Activated T-cell treated with anti-CD3 and anti-CD28 coated beads, Interleukin-2, amount 50 U/mL, for 72 hours (primary cell): ENCODE measurements around the gene NUMB. TPM values are rescaled to one million over a fixed set of nuclear protein-coding genes. Genes with fewer than 3 reads are reported as not detected.

Experiments used
- ATAC-seq, 2 donors: fragments of 150-1000 bp; cut with Tn5 transposase; replicated peaks in 1 of 2; 2 replicates each; pipeline ENCODE4 v1.10.0; 2021; ENCODE audit warnings: moderate library complexity in 2 of 2, mild to moderate bottlenecking in 1 of 2
- DNase-seq, 2 donors: peaks; one replicate each; pipeline ENCODE4 v3.0.0; 2021 to 2022; ENCODE audit warnings: mixed read lengths in 1 of 2
- H3K27ac Mint-ChIP-seq: one replicate; pipeline ENCODE4 v1.8.0; 2022; ENCODE audit warnings: mild to moderate bottlenecking, moderate library complexity, mixed read lengths
- H3K27me3 Mint-ChIP-seq: one replicate; pipeline ENCODE4 v1.8.0; 2022; ENCODE audit warnings: low read depth, mixed read lengths
- H3K36me3 Mint-ChIP-seq, 2 donors: one replicate each; pipeline ENCODE4 v1.8.0; 2022; ENCODE audit warnings: mixed read lengths in 2 of 2, mild to moderate bottlenecking in 1 of 2; ENCODE audit not compliant: insufficient read depth in 2 of 2
- H3K4me1 Mint-ChIP-seq: one replicate; pipeline ENCODE4 v1.8.0; 2022; ENCODE audit warnings: low read depth, mixed read lengths
- H3K4me3 Mint-ChIP-seq, 2 donors: one replicate each; pipeline ENCODE4 v1.8.0; 2022; ENCODE audit warnings: mild to moderate bottlenecking in 2 of 2, mixed read lengths in 2 of 2, moderate library complexity in 2 of 2
- H3K9me3 Mint-ChIP-seq, 2 donors: one replicate each; pipeline ENCODE4 v1.8.0; 2022; ENCODE audit warnings: mixed read lengths in 2 of 2
- total RNA-seq, 2 donors: library from RNA; stranded (reverse); gene quantifications; one replicate each; pipeline ENCODE4 v1.2.3, GENCODE V29; 2022

Gene NUMB
- total RNA-seq, 2 donors from 2014 or later, result 63.4 to 66.3 TPM

DNA sequence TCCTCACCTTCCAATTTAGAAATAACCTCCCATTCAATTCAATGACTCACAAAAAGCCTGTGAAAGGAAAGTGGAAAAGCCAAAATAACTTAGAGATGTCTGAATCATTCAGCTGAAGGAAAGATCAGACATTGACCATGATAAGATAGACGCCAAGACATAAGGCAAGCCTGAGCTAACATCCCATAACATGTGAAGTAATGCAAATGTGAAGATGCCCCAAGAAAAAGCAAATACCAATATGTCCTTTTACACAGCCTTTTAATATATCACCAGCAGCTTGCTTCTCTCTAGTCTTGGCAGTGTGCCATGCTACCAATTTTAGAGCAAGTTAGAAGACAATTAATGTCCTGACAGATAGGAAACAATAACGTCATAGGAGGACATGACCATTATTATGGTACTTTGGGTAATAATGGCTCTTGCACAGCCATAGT, 2.4 kb upstream of the NUMB start:
- H3K27me3 Mint-ChIP-seq, result no peaks in the 10 kb centered on the region

DNA sequence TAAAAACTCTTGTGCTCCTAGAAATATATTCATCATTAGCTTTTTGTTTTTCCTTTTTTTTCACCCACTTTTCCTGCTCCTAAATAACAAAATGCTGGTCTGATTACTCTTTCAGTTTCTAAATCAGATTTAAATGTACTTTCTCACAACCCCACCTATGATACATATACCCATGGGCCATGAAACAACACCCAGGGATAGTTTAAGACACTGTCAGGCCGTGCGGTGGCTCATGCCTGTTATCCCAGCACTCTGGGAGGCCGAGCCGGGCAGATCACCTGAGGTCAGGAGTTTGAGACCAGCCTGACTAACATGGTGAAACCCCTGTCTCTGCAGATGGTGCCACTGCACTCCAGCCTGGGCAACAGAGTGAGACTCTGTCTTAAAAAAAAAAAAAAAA, 1.6 kb upstream of the NUMB start:
- H3K4me1 Mint-ChIP-seq, result peaks cover 71% of the 10 kb centered on the region
- H3K27ac Mint-ChIP-seq, result no peak overlapping the region
- DNase-seq (no peak), ATAC-seq (no peak)
- no peaks in the 10 kb centered on the region for H3K27me3 Mint-ChIP-seq
- H3K9me3 Mint-ChIP-seq, result no peaks in the 10 kb centered on the region
- peaks cover 6 to 10% of the 10 kb centered on the region in 2 donors for H3K36me3 Mint-ChIP-seq
- H3K4me3 Mint-ChIP-seq, result peak overlapping the region in 1 of 2 donors; percentile 82

More for the DNA sequence above, 2.4 kb upstream of the NUMB start:
- ATAC-seq (no peak), DNase-seq (no peak)
- Mint-ChIP-seq H3K9me3 (no peaks in the 10 kb centered on the region), H3K4me3 (peak overlapping the region in 1 of 2 donors; percentile 57), H3K27ac (no peak overlapping the region), H3K36me3 (peaks cover 6 to 10% of the 10 kb centered on the region in 2 donors), H3K4me1 (peaks cover 71% of the 10 kb centered on the region)

DNA sequence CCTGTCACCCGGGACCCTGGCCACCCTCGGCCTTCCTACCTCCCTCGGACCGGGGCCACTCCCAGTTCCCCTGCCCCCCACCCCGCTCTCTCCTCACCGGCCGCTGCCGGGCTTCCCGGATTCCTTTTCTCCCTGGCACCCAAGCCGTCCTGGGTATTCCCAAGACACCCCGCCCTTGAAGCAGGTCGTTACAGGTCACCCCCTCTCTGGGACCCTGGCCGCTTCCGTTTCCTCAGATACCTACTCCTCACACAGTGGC, 493 bp downstream of the NUMB start:
- peak overlapping the region; percentile 82 to 96 for H3K4me3 Mint-ChIP-seq
- DNase-seq (peak in 1 of 2 donors; percentile 16), ATAC-seq (no peak)
- H3K27me3 Mint-ChIP-seq, result no peaks in the 10 kb centered on the region
- peak overlapping the region; percentile 85 for H3K27ac Mint-ChIP-seq
- H3K4me1 Mint-ChIP-seq, result peaks cover 58% of the 10 kb centered on the region
- peaks cover 6 to 8% of the 10 kb centered on the region in 2 donors for H3K36me3 Mint-ChIP-seq
- no peaks in the 10 kb centered on the region for H3K9me3 Mint-ChIP-seq

DNA sequence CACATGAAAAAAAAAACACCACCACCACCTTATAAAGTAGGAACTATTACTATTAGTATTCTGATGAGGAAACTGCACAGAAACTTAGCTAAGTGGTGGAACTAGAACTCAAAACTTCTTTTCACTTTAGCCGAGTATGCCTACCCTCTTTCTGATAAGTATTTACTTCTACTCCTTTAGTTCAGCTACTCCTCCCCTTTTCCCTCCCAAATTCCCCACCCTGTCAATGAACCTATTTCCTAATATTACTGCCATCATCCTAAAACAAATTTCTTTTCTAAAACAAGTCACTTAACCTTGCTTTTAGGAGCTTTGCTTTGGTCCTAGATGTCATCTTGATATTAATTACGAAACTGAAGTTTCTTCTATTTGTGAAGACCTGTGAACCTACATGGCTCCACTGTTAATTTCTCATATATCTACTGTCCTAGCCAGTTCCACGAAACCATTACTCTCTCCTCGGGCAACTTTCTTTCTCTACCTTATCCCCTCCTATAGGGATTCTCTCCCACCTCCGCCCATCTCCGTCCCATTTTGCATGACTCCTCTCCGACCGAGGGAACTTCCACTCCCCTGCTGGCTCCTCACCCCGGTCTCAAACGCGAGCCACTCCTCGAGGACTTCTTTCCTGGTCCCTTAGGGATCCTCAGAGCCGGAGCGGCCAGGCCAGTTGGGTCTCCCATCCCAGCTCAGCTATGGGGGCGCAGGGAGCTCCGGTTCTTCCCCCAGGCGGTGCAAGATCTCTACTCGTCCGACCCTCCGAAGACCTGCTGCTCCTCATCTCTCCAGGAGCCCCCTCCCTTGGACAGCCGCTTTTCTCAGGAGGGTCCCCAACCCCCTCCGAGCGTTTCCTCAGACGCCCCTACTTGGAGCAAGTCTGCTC, 1.1 kb downstream of the NUMB start:
- no peaks in the 10 kb centered on the region for H3K9me3 Mint-ChIP-seq
- H3K4me3 Mint-ChIP-seq, result peak overlapping the region; percentile 82 to 96
- H3K36me3 Mint-ChIP-seq, result peaks cover 6 to 8% of the 10 kb centered on the region in 2 donors
- peak; percentile 16 to 29 for DNase-seq
- ATAC-seq, result no peak
- H3K27ac Mint-ChIP-seq, result peak overlapping the region; percentile 83
- no peaks in the 10 kb centered on the region for H3K27me3 Mint-ChIP-seq
- H3K4me1 Mint-ChIP-seq, result peaks cover 58% of the 10 kb centered on the region

DNA sequence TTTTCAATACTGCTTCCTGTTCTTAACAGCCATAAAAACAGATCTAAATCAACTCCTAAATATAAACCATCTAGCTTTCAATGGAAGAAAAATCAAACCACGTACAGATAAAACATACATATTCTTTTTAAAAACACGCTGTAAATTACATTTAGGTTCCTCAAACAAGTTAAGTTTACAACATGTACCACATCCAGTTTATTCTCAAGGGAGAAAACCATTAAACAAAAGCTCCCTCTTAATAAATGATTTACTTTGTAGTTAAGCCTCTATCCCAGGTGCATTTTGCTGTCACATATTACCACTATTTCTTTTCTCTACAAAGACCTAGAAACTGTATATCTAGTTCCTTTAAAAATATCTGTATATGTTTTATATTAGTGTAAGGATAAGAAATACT, 3.1 kb downstream of the NUMB start:
- no peaks in the 10 kb centered on the region for H3K9me3 Mint-ChIP-seq
- H3K4me3 Mint-ChIP-seq, result peak overlapping the region in 1 of 2 donors; percentile 15
- ATAC-seq, result no peak

DNA sequence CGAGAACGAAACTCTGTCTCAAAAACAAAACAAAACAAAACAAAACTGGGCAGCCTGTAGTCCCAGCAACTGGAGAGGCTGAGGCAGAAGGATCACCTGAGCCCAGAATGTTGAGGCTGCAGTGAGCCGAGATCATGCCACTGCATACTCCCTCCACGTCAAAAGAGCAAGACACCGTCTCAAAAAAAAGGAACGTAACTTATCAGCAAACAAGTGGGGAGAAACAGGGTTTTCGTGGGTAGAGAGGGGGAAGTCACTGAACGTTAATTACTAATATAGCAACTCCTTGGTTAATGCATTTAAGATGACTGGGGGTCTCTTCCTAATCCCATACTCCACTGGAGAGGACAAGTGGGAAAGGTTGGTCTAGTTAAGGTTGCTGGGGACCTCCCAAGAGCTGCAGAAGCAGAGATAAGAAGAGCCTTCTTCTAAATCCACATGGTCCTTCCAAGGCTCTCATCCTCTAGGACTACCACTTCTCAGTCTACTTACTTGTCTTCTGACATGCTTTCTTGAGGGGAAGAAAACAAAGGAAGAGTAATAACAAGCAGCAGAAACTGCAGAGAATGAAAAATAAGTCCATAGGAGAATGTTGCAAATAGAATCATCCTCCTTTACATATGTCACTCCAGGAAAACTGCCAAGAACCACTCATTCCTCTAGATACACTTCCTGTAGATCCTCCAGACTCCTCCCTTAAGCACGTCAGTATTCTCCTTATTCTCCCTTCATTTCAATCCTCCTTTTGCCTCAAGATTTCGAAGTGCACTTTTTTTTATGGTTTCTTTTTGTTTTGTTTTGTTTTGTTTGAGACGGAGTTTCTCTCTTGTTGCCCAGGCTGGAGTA, 5.8 kb downstream of the NUMB start:
- Mint-ChIP-seq H3K27me3 (no peaks in the 10 kb centered on the region), H3K4me3 (peak overlapping the region in 1 of 2 donors; percentile 26), H3K4me1 (peaks cover 36% of the 10 kb centered on the region), H3K9me3 (no peaks in the 10 kb centered on the region), H3K27ac (no peak overlapping the region), H3K36me3 (peaks cover 2 to 3% of the 10 kb centered on the region in 2 donors)
- ATAC-seq (peak in 1 of 2 donors; percentile 19), DNase-seq (no peak)

More for the DNA sequence above, 3.1 kb downstream of the NUMB start:
- DNase-seq, result no peak
- Mint-ChIP-seq H3K27me3 (no peaks in the 10 kb centered on the region), H3K4me1 (peaks cover 51% of the 10 kb centered on the region), H3K36me3 (peaks cover 6 to 8% of the 10 kb centered on the region in 2 donors), H3K27ac (no peak overlapping the region)

DNA sequence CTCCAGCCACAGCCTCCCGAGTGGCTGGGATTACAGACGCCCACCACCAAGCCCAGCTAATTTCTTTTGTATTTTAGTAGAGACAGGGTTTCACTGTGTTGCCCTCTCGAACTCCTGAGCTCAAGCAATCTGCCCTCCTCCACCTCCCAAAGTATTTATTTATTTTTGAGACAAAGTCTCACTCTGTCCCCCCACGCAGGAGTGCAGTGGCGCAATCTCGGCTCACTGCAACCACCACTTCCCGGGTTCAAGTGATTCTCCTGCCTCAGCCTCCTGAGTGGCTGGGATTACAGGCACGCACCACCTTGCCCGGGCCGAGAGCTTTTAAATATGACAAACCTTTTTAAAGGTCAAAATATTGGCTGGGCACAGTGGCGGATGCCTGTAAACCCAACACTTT, 14.6 kb downstream of the NUMB start:
- Mint-ChIP-seq H3K9me3 (no peaks in the 10 kb centered on the region), H3K4me1 (no peaks in the 10 kb centered on the region), H3K4me3 (no peak overlapping the region), H3K27me3 (no peaks in the 10 kb centered on the region), H3K36me3 (no peaks in the 10 kb centered on the region), H3K27ac (no peak overlapping the region)
- ATAC-seq, result no peak
- DNase-seq, result no peak

DNA sequence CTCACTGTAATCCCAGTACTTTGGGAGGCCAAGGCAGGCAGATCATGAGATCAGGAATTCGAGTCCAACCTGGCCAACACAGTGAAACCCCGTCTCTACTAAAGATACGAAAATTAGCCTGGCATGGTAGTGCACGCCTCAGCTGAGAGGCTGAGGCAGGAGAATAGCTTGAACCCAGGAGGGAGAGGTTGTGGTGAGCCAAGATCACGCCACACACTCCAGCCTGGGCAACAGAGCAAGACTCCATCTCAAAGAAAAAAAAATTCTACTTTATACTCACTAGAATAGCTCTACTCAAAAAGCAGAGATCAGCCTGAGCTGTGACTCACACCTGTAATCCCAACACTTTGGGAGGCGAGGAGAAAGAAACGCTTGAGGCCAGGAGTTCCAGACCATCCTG, 17.1 kb downstream of the NUMB start:
- Mint-ChIP-seq H3K4me3 (no peak overlapping the region), H3K9me3 (no peaks in the 10 kb centered on the region), H3K4me1 (peaks cover 8% of the 10 kb centered on the region), H3K27me3 (no peaks in the 10 kb centered on the region), H3K27ac (no peak overlapping the region), H3K36me3 (no peaks in the 10 kb centered on the region)
- DNase-seq (no peak), ATAC-seq (no peak)

DNA sequence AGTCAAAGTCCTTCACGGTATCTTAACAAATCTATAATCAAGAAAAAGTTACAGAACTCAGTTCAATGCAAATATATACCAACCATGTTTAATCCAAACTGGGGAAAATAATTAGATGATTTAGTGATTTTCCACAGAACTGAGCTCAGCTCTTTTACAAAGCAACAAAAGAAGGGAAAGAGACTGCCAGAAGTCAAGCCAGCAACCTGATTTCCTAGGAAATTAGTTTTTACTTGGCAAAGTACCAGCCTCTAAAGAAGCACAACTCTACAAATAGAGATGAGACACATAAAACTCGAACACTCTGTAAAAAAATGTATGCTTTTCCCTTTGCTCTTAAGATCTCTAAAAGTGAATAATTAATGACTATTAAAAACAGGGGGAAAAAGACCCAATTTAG, 19.4 kb downstream of the NUMB start:
- H3K27me3 Mint-ChIP-seq, result no peaks in the 10 kb centered on the region
- H3K4me3 Mint-ChIP-seq, result no peak overlapping the region
- ATAC-seq, result no peak
- H3K36me3 Mint-ChIP-seq, result no peaks in the 10 kb centered on the region
- H3K27ac Mint-ChIP-seq, result no peak overlapping the region
- H3K4me1 Mint-ChIP-seq, result peaks cover 8% of the 10 kb centered on the region
- DNase-seq, result no peak
- H3K9me3 Mint-ChIP-seq, result no peaks in the 10 kb centered on the region

DNA sequence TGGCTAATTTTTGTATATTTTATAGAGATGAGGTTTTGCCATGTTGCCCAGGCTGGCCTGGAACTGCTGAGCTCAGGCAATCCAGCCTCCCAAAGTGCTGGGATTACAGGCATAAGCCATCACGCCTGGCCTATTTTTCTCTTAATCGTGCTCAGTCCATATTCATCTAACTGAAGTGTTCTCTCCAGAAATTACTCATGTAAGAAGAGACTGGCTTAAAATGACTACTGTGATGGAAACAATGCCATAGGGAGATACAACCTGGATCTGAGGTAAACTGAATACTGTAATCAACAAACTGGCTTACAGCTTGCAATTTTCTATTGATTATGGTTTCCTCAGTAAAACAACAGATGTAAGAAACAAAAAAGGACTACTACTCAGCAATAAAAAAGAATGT, 21.1 kb downstream of the NUMB start:
- no peaks in the 10 kb centered on the region for H3K27me3 Mint-ChIP-seq
- no peaks in the 10 kb centered on the region for H3K9me3 Mint-ChIP-seq
- no peak overlapping the region for H3K4me3 Mint-ChIP-seq
- ATAC-seq (peak in 1 of 2 donors; percentile 21), DNase-seq (no peak)
- no peak overlapping the region for H3K27ac Mint-ChIP-seq
- peaks cover 8% of the 10 kb centered on the region for H3K4me1 Mint-ChIP-seq
- no peaks in the 10 kb centered on the region for H3K36me3 Mint-ChIP-seq

DNA sequence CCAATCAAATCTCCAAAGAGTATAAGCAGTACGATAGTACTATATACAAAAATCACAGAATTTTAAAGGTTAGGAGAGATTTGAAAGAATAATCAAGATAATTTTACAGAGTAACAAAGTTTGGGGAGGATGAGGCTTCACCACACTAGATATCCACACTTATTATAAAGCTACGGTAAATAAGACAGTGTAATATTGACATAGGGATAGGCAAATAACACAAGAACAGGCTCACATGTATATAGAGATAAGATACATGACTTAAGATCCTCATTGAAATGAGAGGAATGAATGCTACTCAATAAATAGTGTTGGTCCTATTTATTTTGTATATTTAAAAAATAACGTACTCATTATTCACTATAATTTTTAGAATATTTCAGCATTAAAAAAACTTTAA, 26.2 kb downstream of the NUMB start:
- no peak overlapping the region for H3K4me3 Mint-ChIP-seq
- no peak overlapping the region for H3K27ac Mint-ChIP-seq
- peaks cover 1% of the 10 kb centered on the region for H3K4me1 Mint-ChIP-seq
- no peaks in the 10 kb centered on the region for H3K27me3 Mint-ChIP-seq
- ATAC-seq, result no peak
- DNase-seq, result no peak
- H3K9me3 Mint-ChIP-seq, result no peaks in the 10 kb centered on the region
- H3K36me3 Mint-ChIP-seq, result no peaks in the 10 kb centered on the region

DNA sequence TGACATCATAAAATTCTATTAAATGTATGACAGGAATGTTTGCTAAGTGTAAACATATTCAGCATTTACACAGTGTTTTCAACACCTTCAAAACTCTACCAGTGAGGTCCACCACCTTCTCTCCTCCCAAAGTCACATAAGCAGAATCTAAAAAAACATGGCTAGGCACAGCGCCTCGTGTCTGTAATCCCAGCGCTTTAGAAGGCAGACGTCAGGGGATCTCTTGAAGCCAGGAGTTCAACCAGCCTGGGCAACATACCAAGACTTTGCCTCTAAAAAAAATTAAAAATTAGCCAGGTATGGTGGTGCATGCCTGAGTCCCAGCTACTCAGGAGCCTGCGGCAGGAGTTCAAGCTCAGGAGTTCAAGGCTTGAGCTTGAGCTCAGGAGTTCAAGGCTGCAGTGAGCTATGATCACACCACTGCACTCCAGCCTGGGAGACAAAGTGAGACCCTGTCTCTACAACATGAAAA, 30.0 kb downstream of the NUMB start:
- DNase-seq, result no peak
- Mint-ChIP-seq H3K36me3 (peaks cover 0 to 1% of the 10 kb centered on the region in 2 donors), H3K4me1 (no peaks in the 10 kb centered on the region), H3K4me3 (no peak overlapping the region), H3K9me3 (no peaks in the 10 kb centered on the region), H3K27me3 (no peaks in the 10 kb centered on the region), H3K27ac (no peak overlapping the region)
- ATAC-seq, result no peak

DNA sequence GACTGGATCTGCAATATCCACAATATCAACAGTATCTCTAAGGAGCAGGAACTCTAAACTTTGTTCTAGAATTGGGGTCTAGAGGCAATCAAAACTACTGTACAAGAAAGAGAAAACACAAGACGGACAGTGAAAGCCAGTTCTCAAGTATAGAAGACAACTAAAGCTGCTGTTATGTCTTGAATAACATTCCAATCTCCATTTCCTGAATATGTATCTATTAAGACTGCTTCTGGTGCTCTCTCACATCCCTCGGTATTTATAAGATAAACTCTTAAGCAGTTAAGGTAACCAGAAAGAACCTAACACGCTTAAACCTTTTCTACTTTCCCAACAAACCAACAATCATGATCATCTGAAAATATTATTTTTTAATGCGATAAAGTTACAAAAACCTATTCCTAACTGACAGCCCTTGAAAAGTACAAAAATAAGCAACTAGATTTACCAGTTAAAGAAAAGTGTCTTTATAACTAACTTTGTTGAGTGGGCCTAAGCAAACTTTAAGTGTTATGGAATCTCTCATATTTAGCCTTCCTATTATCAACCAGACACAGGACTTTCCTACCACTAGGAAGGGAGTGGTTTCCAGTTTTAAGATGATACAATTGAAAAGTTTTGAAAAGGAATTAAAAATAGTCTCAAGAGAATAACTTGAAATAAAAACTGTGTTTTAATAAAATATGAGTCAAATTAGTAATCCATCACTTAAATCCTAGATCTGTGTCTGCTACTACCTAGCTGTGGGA, 30.7 kb downstream of the NUMB start:
- Mint-ChIP-seq H3K27ac (no peak overlapping the region), H3K4me1 (no peaks in the 10 kb centered on the region), H3K9me3 (no peaks in the 10 kb centered on the region), H3K36me3 (peaks cover 0 to 1% of the 10 kb centered on the region in 2 donors), H3K27me3 (no peaks in the 10 kb centered on the region), H3K4me3 (no peak overlapping the region)
- no peak for DNase-seq
- ATAC-seq, result no peak
